Measurements from ENCODE around the gene PGLYRP4. TPM values are rescaled to one million over a fixed set of nuclear protein-coding genes. Genes with fewer than 3 reads are reported as not detected.

PGLYRP4 gene, protein sequence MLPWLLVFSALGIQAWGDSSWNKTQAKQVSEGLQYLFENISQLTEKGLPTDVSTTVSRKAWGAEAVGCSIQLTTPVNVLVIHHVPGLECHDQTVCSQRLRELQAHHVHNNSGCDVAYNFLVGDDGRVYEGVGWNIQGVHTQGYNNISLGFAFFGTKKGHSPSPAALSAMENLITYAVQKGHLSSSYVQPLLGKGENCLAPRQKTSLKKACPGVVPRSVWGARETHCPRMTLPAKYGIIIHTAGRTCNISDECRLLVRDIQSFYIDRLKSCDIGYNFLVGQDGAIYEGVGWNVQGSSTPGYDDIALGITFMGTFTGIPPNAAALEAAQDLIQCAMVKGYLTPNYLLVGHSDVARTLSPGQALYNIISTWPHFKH
- not detected in 2 replicates for total RNA-seq

GRCh38 chr1:153348511-153349362 is at the start of gene PGLYRP4:
Gene PGLYRP4, minus strand, starts transcription at chr1:153348841. Its CDS starts 909 bp downstream, at chr1:153347932.

DNA sequence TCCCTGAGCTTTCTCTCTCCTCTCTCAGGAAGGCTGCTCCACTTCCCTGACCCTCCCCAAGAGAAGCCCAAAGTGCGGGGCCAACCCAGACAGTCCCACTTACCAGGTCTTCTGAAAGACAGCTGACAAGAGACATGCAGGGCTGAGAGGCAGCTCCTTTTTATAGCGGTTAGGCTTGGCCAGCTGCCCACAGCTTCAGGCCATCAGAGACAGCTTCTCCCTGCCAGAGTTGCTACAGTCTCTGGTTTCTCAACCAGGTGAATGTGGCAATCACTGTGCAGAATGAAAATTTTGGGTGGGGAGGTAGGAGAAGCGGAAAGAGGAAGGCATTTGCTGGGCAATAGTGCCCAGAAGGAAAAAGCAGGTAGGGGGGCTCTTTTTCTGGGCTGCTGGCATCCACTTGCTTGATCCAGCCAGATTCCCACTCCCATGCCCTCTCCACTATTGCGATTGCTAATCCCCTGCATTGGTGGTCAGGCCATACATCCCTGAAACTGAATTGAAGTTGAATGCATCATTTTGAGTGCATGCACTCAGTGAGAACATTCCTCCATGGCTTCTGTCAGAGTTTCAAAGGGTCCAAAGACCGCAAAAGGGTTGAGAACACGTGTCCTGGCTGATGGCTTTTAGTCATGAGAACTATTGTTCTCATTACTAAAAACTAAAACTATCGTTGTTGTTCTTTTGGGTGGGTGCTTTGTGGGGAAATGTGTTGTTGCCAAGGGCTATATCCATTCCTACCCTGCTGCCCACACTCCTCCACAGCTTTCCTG is 42.5 kb upstream of the PGLYRP4 start, which contains the start of gene S100A8:
Gene S100A8 (minus strand): TSS at position 136 of the 773 bp plus-strand sequence. CDS start 538 bp downstream, outside the sequence.

GRCh38 chr1:153375511-153375910 is 26.9 kb upstream of the PGLYRP4 start, which contains the start of gene S100A12:
Gene S100A12, minus strand, starts transcription at chr1:153375621. Its CDS starts 1,029 bp downstream, at chr1:153374592.

GRCh38 chr1:153357853-153358690 is 9.4 kb upstream of the PGLYRP4 start, which contains the start of gene S100A9:
Gene S100A9, plus strand, starts transcription at chr1:153357854. Its CDS starts 430 bp downstream, at chr1:153358284.

DNA sequence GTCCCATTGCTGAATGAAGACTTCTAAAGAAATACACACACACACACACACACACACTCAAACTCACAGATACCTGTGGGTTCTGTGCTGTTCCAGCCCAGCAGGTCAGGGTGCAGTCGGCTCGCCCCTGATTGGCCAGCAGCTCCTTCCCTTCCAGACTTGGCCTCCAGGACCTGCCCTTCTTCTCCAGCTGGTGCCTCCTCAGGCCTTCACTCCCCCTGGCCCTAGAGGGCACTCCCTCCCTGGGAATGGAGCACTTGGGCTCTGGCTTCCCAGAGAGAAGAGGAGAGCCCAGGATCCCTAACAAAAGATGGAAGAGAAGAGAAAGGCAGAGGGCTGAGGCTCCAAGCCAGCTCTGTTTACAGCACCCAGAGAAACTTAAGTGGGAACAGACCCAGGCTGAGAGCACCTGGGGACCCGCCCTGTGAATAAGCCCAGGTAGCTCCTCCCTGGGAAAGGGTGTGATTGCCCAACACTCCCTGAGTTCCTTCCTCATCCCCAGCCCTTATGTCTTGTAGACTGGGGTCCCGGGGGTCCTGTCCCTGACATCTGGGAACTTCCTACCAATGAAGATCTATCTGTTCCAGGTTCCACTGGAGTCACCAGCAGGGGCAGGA is 36.0 kb downstream of the PGLYRP4 start, which contains the start of gene PGLYRP3:
Gene PGLYRP3 (minus strand): TSS at position 383 of the 617 bp plus-strand sequence. CDS start 2,287 bp downstream, outside the sequence.

Other genes with a start within 250 kb of the PGLYRP4 start
- gene SPRR2F, start 235.3 kb downstream of the PGLYRP4 start, total RNA-seq: not detected in 2 replicates
- not detected in 2 replicates for gene SPRR2G, start 198.0 kb downstream of the PGLYRP4 start, total RNA-seq
- not detected in 2 replicates for gene LELP1, start 145.4 kb downstream of the PGLYRP4 start, total RNA-seq
- 0.23 TPM in 1 of 2 replicates, not detected in the other for gene PRR9, start 131.3 kb downstream of the PGLYRP4 start, total RNA-seq
- not detected in 2 replicates for gene LORICRIN, start 89.2 kb downstream of the PGLYRP4 start, total RNA-seq
- gene PGLYRP3, start 35.9 kb downstream of the PGLYRP4 start, total RNA-seq: not detected in 2 replicates
- gene S100A9, start 9.0 kb upstream of the PGLYRP4 start, total RNA-seq: 0.56 TPM in 1 of 2 replicates, not detected in the other
- gene S100A12, start 26.8 kb upstream of the PGLYRP4 start, total RNA-seq: not detected in 2 replicates
- not detected in 2 replicates for gene S100A8, start 42.2 kb upstream of the PGLYRP4 start, total RNA-seq
- not detected in 2 replicates for gene S100A7A, start 67.7 kb upstream of the PGLYRP4 start, total RNA-seq
- gene S100A7, start 111.8 kb upstream of the PGLYRP4 start, total RNA-seq: not detected in 2 replicates
- 822 and 1,175 TPM in 2 replicates for gene S100A6, start 187.2 kb upstream of the PGLYRP4 start, total RNA-seq
- gene S100A5, start 192.1 kb upstream of the PGLYRP4 start, total RNA-seq: 0.26 TPM in 1 of 2 replicates, not detected in the other
- gene S100A4, start 197.0 kb upstream of the PGLYRP4 start, total RNA-seq: 41.0 and 113 TPM in 2 replicates
- gene S100A3, start 200.4 kb upstream of the PGLYRP4 start, total RNA-seq: 1.7 and 4.4 TPM in 2 replicates
- 0.98 and 2.4 TPM in 2 replicates for gene S100A2, start 217.0 kb upstream of the PGLYRP4 start, total RNA-seq

Data from smooth muscle cell of the pulmonary artery (primary cell).